ENCODE measurements around the gene TRIM50.

Gene TRIM50

GRCh38 chr7:73343671-73344380, 15.9 kb upstream of the TRIM50 start:
- no peaks in the 10 kb centered on the region for H3K27me3 ChIP-seq (replicated peaks; ENCODE audit: control insufficient read depth, insufficient read depth, low read length)
- TF ChIP-seq CTCF (IDR thresholded peaks at IDR 0.05; ENCODE audit: insufficient read depth, low read length, poor library complexity, severe bottlenecking): no peak
- no peak for DNase-seq (ENCODE audit: extremely low read depth, insufficient read length)

GRCh38 chr7:73342645-73343044, 14.8 kb upstream of the TRIM50 start:
- no peaks in the 10 kb centered on the region for H3K36me3 ChIP-seq (ENCODE audit: control insufficient read depth, insufficient read depth, low read length)
- no peak overlapping the region for H3K4me3 ChIP-seq (replicated peaks; ENCODE audit: low read depth, low read length)
- DNase-seq (ENCODE audit: extremely low read depth, insufficient read length): no peak
- TF ChIP-seq CTCF (IDR thresholded peaks at IDR 0.05; ENCODE audit: insufficient read depth, low read length, poor library complexity, severe bottlenecking): no peak
- H3K27me3 ChIP-seq (replicated peaks; ENCODE audit: control insufficient read depth, insufficient read depth, low read length): no peaks in the 10 kb centered on the region

More at GRCh38 chr7:73343671-73344380, 15.9 kb upstream of the TRIM50 start:
- Histone ChIP-seq H3K4me3 (replicated peaks; ENCODE audit: low read depth, low read length) (no peak overlapping the region), H3K36me3 (ENCODE audit: control insufficient read depth, insufficient read depth, low read length) (no peaks in the 10 kb centered on the region)

GRCh38 chr7:73341877-73342276, 14.0 kb upstream of the TRIM50 start:
- TF ChIP-seq CTCF (IDR thresholded peaks at IDR 0.05; ENCODE audit: insufficient read depth, low read length, poor library complexity, severe bottlenecking): no peak
- DNase-seq (ENCODE audit: extremely low read depth, insufficient read length): no peak
- no peaks in the 10 kb centered on the region for H3K36me3 ChIP-seq (ENCODE audit: control insufficient read depth, insufficient read depth, low read length)
- no peak overlapping the region for H3K4me3 ChIP-seq (replicated peaks; ENCODE audit: low read depth, low read length)
- no peaks in the 10 kb centered on the region for H3K27me3 ChIP-seq (replicated peaks; ENCODE audit: control insufficient read depth, insufficient read depth, low read length)

DNA sequence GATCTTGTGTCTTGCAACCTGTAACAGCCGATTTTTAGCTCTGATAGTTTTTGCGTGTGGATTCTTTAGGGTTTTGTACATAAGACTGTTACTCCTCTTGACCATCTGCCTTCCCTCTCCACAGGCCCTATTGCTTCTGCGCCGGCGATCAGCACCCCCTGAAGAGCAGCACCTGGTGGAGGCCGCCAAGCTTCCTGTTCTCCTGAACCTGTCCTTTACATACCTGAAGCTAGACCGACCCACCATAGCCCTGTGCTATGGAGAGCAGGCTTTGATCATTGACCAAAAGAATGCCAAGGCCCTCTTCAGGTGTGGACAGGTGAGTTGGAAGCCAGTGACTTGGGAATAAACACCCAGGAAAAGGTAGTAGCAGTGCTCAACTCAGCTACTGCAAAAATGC, 12.6 kb upstream of the TRIM50 start:
- no peak overlapping the region for H3K4me3 ChIP-seq (replicated peaks; ENCODE audit: low read depth, low read length)
- H3K27me3 ChIP-seq (replicated peaks; ENCODE audit: control insufficient read depth, insufficient read depth, low read length): no peaks in the 10 kb centered on the region
- DNase-seq (ENCODE audit: extremely low read depth, insufficient read length): no peak
- no peak for TF ChIP-seq CTCF (IDR thresholded peaks at IDR 0.05; ENCODE audit: insufficient read depth, low read length, poor library complexity, severe bottlenecking)
- no peaks in the 10 kb centered on the region for H3K36me3 ChIP-seq (ENCODE audit: control insufficient read depth, insufficient read depth, low read length)

- no peak overlapping the region for H3K4me3 ChIP-seq (replicated peaks; ENCODE audit: low read depth, low read length)
- H3K36me3 ChIP-seq (ENCODE audit: control insufficient read depth, insufficient read depth, low read length): no peaks in the 10 kb centered on the region
- TF ChIP-seq CTCF (IDR thresholded peaks at IDR 0.05; ENCODE audit: insufficient read depth, low read length, poor library complexity, severe bottlenecking): no peak
- no peaks in the 10 kb centered on the region for H3K27me3 ChIP-seq (replicated peaks; ENCODE audit: control insufficient read depth, insufficient read depth, low read length)
- DNase-seq (ENCODE audit: extremely low read depth, insufficient read length): no peak
Measured at GRCh38 chr7:73338321-73338720, 10.4 kb upstream of the TRIM50 start.

GRCh38 chr7:73332447-73332846, 4.6 kb upstream of the TRIM50 start:
- Histone ChIP-seq H3K36me3 (ENCODE audit: control insufficient read depth, insufficient read depth, low read length) (no peaks in the 10 kb centered on the region), H3K27me3 (replicated peaks; ENCODE audit: control insufficient read depth, insufficient read depth, low read length) (no peaks in the 10 kb centered on the region), H3K4me3 (replicated peaks; ENCODE audit: low read depth, low read length) (no peak overlapping the region)
- no peak for DNase-seq (ENCODE audit: extremely low read depth, insufficient read length)
- TF ChIP-seq CTCF (IDR thresholded peaks at IDR 0.05; ENCODE audit: insufficient read depth, low read length, poor library complexity, severe bottlenecking): no peak

All from GM06990 (cell line).